ENCODE data around the gene C1QA.
"Not testable (repeated sequence)": the region's sequence is repeated elsewhere in the genome, so short reads cannot be mapped to it uniquely, and the experiment has no call there.

The C1QA gene

DNA sequence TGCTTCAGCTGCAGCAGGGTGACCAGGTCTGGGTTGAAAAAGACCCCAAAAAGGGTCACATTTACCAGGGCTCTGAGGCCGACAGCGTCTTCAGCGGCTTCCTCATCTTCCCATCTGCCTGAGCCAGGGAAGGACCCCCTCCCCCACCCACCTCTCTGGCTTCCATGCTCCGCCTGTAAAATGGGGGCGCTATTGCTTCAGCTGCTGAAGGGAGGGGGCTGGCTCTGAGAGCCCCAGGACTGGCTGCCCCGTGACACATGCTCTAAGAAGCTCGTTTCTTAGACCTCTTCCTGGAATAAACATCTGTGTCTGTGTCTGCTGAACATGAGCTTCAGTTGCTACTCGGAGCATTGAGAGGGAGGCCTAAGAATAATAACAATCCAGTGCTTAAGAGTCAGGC is 2.9 kb downstream of the C1QA start:
- DNase-seq (ENCODE audit: low read depth in 4 of 4, low spot score in 1 of 4), result no peak

DNA sequence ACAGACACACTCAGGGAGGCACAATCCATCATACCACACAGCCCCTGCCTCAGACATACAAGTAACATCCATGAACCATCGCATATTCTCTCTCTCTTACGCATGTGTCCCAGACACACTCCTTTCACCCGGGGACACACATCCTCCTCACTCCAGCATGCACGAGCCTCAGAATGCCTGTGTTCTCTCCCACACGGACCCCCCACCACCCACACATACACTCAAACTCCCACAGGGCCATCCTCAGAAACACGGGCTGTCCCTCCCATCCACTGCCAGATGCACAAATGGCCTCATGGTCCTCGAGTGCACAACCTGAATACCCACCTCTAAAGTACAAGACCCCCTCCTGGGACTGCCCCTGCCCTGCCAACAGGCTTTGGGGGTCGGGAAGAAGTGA is 4.8 kb downstream of the C1QA start:
- no peak for DNase-seq (ENCODE audit: low read depth in 4 of 4, low spot score in 1 of 4)

DNA sequence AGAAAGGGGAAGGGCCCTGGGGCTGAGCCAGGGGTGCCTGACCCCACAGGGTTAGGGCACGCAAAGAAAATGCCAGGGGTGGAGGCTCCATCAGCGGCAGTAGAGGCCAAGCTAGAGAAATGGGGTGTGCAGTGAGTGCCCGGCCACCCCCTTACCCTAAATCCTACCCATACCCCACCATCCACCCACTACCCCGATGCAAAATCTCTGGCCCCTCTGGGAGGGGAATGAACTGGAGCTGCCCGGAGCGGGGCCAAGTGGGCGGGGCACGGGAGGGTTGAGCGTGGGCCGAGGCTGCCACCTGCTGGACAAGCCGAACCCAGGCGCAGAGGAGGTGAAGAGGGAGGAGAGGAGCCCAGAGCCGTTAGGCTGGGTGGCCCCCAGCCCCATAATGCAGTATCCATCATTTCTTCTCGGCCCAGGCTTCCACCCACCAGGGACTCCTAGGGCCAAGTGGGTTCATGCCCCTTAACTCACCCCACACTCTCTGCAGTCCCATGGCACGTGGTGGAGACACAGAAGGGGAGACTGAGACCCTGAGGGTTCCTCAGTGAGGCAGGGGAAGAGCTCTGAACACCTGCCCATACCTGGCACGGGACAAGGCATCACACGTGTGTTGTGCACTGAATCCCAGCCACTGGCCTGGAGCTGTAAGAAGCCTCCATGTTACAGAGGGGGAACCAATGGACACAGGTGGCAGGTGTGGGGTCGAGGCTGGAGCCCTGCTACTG is 5.6 kb downstream of the C1QA start:
- DNase-seq (ENCODE audit: low read depth in 4 of 4, low spot score in 1 of 4), result peak; percentile 45 to 63 (median 56)

DNA sequence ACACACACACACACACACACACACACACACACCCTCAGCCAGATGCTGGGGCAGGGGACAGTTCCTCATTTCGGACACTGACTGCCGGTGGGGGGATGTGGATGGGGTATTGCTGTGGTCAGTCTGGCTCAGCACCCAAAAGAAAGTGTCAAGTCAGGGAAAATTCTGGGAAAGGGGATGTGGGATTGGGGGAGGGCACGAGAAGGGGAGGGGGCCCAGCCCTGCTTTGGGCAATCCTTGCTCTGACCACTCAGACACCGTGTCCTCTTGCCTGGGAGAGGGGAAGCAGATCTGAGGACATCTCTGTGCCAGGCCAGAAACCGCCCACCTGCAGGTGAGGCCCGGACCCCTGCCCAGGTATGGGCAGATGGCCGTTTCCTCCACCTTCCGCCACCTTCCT is 7.0 kb downstream of the C1QA start, which contains the start of gene C1QC:
Gene C1QC, plus strand, starts transcription at position 253 of the 400 bp plus-strand sequence. CDS start 391 bp downstream, outside the sequence.
- DNase-seq (ENCODE audit: low read depth in 4 of 4, low spot score in 1 of 4), result no peak

DNA sequence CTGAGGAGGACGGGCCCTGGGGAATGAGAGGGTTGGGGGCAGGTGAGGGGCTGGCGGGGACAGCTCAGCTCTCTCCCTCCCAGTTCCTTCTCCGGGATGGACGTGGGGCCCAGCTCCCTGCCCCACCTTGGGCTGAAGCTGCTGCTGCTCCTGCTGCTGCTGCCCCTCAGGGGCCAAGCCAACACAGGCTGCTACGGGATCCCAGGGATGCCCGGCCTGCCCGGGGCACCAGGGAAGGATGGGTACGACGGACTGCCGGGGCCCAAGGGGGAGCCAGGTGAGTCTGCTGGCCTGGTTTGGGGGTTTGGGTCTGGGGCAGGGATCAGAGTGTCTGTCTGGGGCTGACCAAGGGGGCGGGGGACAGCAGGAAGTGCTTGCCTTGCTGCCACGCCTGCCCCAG is 7.5 kb downstream of the C1QA start:
- DNase-seq (ENCODE audit: low read depth in 4 of 4, low spot score in 1 of 4), result no peak

DNA sequence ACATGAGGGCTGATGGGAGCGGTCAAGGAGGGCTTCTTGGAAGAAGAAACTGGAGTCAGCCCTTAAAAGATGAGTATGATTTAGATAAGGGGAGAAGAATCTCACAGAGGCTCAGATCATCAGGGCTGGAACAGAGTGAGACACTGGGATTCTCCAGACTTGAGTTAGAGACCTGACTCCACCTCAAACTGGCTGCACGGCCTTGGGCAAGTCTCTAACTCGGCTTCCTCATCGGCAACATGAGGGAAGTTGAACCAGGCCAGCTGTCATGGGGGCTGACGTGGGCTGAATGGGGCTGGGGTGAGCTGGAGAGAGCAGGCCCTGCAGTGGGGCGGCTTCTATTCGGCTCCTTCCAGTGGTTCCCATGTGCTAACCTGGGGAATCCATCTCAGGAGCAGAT is 9.5 kb downstream of the C1QA start:
- DNase-seq (ENCODE audit: low read depth in 4 of 4, low spot score in 1 of 4), result no peak

DNA sequence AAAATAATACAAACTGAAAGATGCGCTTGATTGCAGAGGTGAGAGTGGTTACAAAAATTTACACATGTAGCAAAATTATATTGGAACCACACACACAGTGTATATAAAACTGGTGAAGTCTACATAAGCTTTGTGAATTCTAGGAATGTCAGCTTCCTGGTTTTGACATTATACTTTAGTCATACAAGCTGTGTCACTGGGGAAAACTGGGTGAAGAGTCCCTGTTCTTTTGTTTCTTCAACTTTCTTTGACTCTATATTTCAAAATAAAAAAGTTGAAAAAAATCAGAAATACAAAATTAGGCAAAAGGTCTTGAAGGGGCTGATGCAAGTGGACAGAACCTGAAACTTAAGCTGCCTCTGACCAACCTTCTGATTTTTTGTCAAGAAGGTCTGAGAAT is 10.0 kb downstream of the C1QA start:
- no peak for DNase-seq (ENCODE audit: low read depth in 4 of 4, low spot score in 1 of 4)

DNA sequence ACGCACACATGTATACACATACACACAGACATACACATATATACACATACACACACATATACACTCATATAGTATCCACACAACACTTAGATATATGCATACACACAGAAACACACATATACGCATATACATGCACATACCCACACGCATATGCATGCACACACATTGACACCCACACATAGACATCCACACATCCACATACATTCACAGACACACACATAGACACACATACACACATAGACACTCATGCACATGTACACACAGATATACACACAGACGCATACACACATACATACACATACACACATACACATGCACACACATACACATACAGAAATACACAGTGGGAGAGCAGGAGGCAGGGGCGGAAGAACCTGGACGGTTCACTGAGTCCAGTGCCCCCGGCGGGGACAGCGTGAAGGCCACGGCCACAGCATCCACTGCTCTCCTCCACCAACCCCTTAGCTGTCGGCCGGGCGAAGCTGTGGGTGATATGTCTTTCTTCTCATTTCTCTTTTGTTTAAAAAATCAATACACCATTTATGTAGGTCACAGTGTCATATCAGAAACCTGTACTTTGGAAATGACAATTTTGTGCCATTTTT is 13.8 kb downstream of the C1QA start:
- no peak for DNase-seq (ENCODE audit: low read depth in 4 of 4, low spot score in 1 of 4)

DNA sequence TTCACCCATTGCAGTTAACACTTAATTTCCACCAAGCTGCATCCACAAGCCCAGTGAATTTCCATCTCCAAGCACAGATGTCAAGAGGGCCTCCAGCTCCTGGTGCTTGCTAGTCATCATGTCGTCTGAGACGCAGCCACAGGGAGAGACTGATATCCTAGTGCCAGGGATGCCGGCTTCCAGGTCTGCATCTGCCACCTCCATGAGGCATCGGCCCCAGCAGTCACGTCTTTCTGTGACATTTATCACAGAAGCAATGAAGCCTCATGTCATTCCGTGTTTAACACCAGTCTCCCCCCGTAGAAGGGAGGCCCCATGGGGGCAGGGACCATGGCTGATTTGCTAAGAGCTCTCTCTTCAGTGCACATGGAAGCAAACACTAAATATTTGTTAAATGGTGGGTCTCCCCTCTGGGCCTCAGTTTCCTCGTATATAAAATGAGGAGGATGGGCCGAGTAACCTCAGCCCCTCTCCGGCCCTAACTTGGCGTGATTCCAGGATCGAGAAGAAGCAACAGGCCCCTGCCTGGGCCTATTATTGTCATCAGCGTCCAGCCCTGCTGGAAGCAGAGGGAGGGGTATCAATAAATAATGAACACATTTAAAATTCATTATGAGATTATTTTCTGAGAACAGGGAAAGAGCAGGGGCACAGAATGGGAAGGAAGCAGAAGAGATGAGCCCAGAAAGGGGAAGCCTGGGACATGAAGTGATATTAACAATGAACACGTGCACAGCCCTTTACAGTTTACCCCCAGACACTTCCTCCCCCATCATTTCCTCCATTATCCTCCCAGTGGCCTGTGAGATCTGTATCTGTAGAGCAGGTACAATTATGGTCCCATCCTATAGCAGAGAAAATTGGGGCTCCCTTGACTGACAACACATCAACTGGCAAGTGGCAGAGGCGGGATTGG is 15.8 kb downstream of the C1QA start:
- DNase-seq (ENCODE audit: low read depth in 4 of 4, low spot score in 1 of 4), result no peak

DNA sequence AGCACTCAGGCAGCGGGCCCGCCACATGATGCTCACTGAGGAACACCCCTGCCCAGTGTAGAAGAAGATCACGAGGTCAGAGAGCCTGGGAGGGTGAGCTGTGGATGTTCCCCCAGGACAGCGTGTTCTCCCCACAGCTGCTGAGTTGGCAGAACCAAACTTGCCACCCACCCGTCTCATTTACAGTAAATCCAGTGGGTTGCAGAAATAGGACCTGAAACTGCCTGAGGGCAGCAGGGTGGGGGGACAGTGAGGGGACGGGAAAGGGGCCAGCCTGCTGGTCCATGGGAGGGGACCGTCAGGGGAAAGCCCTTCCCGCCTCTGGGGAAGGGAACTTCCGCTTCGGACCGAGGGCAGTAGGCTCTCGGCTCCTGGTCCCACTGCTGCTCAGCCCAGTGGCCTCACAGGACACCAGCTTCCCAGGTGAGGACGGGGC is 16.5 kb downstream of the C1QA start, which contains the start of gene C1QB:
Gene C1QB, plus strand, starts transcription at position 356 of the 436 bp plus-strand sequence. CDS start 6,227 bp downstream, outside the sequence.
- DNase-seq (ENCODE audit: low read depth in 4 of 4, low spot score in 1 of 4), result no peak

DNA sequence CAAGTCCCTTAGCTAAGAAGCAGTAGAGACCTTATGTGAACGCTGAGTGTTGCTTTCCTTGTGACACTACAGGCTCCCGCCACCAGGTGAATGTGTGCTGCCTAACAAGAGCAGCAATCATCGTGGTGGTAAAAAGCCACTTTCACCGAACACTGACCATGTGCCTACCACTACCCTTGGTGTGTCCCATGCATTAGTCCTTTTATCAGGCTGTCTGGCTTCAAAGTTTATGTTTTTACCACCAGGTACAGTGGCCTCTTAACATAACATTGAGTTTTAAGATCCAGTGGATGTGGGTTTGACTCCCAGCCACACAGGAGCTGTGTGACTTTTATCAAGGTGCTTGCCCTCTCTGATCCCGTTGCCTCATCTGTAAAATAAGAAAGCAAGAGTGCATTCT is 18.3 kb downstream of the C1QA start:
- DNase-seq (ENCODE audit: low read depth in 4 of 4, low spot score in 1 of 4), result no peak

DNA sequence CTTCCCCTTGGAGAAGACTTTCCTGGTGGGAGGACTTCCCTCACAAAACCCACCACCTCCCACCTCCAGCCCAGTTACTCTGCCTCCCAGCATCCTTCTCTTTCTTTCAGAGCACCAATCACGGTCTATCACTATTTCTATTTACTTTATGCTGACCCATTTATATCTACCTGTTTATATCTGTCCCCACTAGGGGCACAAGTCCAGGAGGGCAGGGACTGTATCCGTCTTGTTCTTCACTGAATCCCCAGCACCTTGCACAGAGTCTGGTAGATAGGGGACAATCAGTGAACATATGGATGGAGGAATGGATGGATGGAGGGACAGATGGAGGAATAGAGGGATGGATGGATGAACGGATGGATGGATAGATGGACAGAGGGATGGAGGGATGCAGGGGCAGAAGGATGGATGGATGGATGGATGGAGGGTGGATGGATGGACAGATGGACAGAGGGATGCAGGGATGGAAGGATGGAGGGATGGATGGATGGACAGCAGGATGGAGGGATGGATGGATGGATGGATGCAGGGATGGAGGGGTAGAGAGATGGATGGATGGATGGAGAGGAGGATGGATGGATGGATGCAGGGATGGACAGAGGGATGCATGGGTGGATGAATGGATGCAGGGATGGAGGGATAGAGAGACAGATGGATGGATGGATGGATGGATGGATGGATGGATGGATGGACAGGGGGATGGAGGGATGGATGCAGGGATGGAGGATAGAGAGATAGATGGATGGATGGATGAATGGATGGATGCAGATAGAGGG is 22.1 kb downstream of the C1QA start:
- no peak for DNase-seq (ENCODE audit: low read depth in 4 of 4, low spot score in 1 of 4)

DNA sequence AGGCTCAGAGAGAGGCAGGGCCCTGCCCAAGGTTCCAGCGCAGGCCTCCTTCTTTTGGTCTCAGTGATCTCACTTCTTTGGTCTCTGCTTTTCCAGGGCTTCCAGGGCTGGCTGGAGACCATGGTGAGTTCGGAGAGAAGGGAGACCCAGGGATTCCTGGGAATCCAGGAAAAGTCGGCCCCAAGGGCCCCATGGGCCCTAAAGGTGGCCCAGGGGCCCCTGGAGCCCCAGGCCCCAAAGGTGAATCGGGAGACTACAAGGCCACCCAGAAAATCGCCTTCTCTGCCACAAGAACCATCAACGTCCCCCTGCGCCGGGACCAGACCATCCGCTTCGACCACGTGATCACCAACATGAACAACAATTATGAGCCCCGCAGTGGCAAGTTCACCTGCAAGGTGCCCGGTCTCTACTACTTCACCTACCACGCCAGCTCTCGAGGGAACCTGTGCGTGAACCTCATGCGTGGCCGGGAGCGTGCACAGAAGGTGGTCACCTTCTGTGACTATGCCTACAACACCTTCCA is 24.4 kb downstream of the C1QA start:
- DNase-seq (ENCODE audit: low read depth in 4 of 4, low spot score in 1 of 4), result no peak

DNA sequence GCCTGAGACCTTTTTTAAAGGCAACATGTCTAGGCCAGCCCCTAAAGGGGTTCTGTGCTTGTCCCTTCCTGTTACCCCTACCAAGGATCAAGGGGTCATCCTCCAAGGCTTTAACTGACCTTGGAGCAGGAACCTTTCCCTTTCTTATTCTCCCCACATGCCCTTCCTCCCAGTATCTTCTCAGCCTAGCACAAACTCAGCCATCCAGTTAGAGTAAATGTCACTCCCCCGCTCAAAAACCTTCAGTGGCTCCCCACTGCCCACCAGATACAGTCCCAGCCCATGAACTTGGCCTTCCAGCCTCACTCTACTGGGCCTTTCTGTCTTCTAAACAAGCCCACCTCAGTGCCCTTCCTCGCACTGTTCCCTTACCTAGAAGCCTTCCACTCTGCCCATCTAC is 25.5 kb downstream of the C1QA start:
- DNase-seq (ENCODE audit: low read depth in 4 of 4, low spot score in 1 of 4), result no peak

DNA sequence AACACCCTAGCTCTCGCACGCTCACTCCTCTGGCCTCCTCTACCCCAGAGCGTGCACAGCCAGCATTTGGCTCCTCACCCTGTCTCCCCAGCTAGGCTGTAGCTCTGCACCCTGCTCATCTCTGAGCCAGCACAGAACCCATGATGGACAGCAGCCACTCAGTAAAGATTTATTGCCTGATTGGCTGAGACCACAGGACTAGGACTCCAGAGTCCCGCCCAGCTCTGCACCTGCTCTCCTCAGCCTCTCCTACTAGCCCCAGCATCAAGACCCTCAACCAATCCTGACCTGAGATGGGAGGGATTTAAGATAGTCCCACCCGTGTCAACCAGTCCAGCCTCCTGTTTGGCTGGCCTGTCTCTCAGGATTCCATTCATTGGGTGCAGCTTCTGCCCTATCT is 25.9 kb downstream of the C1QA start:
- DNase-seq (ENCODE audit: low read depth in 4 of 4, low spot score in 1 of 4), result no peak

DNA sequence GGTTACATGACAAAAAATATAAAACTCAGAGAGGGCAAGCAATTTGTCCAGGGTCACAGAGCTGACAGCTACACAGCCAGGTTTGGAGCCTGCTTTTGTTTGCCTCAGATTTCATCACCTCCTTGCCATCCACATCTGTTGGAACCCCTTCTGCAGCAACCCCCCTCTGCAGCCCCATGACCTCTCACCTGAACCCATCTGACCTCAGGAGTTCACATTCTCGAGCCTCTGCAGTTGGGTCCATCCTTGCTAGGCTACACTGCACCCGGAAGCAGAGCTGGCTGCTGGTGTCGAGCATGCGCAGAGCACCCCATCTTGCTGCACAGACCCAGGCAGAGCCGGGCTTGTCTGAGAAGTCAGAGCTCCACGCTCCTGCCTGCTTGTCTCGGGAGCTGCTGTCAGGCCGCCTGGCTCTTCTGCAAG is 26.6 kb downstream of the C1QA start:
- DNase-seq (ENCODE audit: low read depth in 4 of 4, low spot score in 1 of 4), result no peak

DNA sequence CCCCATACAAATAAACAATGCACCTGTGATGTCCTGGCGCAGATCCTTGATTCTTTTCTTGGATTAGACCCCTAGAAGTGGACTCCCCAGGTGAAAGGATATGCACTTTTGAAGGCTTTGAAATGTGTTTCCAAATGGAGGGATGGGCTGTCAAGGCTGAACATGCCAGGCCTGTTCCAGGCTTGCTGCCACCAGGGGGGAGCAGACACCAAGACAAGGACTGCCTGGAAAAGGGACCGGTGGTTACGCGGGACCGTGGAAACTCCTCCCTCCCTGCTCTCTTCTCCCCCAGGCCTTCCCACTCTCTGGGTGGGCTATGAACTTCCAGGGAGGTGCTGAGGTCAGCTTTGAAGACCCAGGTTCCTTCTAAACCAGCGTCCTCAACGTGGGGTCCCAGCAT is 29.3 kb downstream of the C1QA start:
- no peak for DNase-seq (ENCODE audit: low read depth in 4 of 4, low spot score in 1 of 4)

DNA sequence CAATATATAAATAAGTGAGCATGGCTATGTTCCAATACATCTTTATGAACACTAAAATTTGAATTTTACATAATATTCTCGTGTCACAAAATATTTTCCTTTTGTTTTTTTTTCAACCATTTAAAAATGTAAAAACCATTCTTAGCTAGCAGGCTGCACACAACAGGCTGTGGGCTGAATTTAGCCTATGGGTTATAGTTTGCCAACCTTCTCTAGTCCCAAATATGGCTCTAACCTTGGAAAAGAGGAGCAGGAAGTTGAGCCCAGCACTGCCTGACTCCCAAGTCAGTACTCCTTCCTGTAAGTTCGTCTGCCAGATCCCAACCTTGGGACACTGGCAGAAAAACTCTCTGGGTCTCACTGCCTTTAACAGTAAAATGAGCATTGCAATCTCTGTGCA is 30.0 kb downstream of the C1QA start:
- DNase-seq (ENCODE audit: low read depth in 4 of 4, low spot score in 1 of 4), result no peak

DNA sequence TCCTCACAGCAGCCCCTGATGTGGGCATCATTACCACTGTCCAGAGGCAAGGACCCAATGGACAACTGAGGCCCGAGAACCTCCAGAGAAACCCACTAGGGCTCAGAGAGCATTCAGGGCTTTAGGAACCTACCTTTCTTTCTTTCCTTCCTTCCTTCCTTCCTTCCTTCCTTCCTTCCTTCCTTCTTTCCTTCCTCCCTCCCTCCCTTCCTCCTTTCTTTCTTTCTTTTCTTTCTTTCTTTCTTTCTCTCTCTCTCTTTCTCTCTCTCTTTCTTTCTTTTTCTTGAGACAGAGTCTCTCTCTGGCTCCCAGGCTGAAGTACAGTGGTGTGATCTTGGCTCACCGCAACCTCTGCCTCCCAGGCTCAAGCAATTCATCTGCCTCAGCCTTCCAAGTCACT is 32.4 kb downstream of the C1QA start:
- DNase-seq (ENCODE audit: low read depth in 4 of 4, low spot score in 1 of 4), result not testable (repeated sequence)

DNA sequence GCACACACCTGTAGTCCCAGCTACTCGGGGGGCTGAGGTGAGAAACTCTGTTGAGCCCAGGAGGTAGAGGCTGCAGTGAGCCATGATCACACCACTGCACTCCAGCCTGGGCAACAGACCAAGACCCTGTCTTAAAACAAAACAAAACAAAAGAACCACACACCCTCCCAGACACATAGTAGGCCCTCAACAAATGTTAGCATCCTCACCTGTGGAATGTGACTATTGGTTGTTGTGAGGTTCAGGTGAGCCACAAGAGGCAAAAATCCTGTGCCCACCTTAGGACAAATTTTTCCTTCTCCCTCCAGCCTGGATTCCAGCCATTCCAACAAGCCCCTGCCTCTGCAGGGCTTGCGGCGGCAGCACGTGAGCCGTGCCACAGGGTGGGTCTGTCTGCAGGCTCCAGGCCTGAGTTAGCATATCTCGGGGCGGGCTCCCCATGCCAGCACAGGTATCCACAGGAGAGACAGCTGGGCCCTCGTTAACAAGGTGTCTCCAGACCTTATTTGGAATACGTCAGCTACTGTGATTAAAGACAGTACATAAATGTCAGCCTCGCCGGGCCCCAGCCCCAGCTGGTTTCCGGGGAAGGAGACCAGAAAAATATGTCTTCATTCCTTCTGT is 34.0 kb downstream of the C1QA start:
- no peak for DNase-seq (ENCODE audit: low read depth in 4 of 4, low spot score in 1 of 4)
